AG09319 (cell line): Measurements from ENCODE around the gene SLC39A5.
"Not testable (repeated sequence)": the region's sequence is repeated elsewhere in the genome, so short reads cannot be mapped to it uniquely, and the experiment has no call there.

Source experiments
- DNase-seq: peaks from one replicate; pipeline ENCODE4 v3.0.0-alpha.2; 2010; ENCODE audit warnings: low read depth; ENCODE audit errors: extremely low read depth
- TF ChIP-seq, protein P1 (sequence below): IDR thresholded peaks from 2 replicates; pipeline ENCODE4 v1.5.1; 2011; ENCODE audit warnings: low read depth, mild to moderate bottlenecking, inconsistent platforms, low read length, moderate library complexity

Gene SLC39A5

GRCh38 chr12:56266693-56267442 is 37.0 kb downstream of the SLC39A5 start, which contains the start of gene COQ10A:
Gene COQ10A (plus strand): TSS chr12:56266942. CDS start chr12:56267119, 177 bp downstream.
- DNase-seq, result peak; percentile 54
- TF ChIP-seq, protein P1, sequence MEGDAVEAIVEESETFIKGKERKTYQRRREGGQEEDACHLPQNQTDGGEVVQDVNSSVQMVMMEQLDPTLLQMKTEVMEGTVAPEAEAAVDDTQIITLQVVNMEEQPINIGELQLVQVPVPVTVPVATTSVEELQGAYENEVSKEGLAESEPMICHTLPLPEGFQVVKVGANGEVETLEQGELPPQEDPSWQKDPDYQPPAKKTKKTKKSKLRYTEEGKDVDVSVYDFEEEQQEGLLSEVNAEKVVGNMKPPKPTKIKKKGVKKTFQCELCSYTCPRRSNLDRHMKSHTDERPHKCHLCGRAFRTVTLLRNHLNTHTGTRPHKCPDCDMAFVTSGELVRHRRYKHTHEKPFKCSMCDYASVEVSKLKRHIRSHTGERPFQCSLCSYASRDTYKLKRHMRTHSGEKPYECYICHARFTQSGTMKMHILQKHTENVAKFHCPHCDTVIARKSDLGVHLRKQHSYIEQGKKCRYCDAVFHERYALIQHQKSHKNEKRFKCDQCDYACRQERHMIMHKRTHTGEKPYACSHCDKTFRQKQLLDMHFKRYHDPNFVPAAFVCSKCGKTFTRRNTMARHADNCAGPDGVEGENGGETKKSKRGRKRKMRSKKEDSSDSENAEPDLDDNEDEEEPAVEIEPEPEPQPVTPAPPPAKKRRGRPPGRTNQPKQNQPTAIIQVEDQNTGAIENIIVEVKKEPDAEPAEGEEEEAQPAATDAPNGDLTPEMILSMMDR, result peak; percentile 74

GRCh38 chr12:56267443-56268071 is 37.7 kb downstream of the SLC39A5 start:
- TF ChIP-seq, protein P1, result no peak
- DNase-seq, result no peak

DNA sequence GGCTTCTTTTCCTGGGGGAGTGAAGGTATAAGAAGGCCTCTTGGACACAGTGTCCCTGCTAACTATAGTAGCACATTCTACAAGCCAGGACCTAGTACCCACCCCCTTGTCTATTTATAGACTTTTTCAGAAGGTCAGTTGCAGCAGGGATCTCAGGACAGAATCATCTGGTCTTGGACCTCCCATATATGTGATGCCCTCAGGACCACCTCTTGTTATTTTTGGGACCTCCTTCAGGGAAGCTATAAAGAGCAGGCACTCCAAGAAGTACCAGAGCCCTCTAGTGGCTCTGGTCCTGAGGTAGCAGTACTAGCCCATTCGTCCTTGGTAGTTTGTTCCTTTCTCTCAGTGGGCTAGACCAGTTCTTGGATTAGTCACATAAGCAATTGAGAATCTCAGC is 41.2 kb downstream of the SLC39A5 start:
- TF ChIP-seq, protein P1, result peak; percentile 53
- no peak for DNase-seq

GRCh38 chr12:56272468-56272867 is 42.6 kb downstream of the SLC39A5 start:
- DNase-seq, result not testable (repeated sequence)

- DNase-seq, result no peak
- TF ChIP-seq, protein P1, result no peak
Observed at GRCh38 chr12:56274299-56274698, 44.4 kb downstream of the SLC39A5 start.

- DNase-seq, result no peak
- TF ChIP-seq, protein P1, result no peak
Observed at GRCh38 chr12:56278905-56279304, 49.1 kb downstream of the SLC39A5 start.

DNA sequence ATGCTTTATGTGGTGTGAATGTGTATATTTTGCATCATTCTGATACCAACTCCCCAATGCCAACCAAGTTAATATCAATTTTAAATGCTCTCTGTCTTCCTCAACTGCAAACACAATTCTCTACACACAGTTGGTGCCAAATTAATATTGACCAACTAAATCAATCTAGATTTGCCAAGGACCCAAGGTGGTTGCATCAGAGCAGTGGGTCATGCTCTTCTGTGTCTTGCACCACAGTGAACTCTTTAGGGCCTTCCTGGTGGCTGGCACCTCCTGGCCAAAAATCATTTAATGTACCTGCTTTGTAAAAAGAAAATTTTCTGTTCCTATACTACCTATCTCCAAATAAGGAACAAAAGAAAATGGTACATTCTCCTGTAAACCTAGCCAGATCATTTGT is 51.0 kb downstream of the SLC39A5 start:
- DNase-seq, result no peak
- TF ChIP-seq, protein P1, result no peak
